HG03045 (cell line): Measurements from ENCODE around the gene ZCWPW2.

Experiments
- ATAC-seq: cut with Tn5 transposase; IDR thresholded peaks from one replicate; pipeline ENCODE4 v1.9.1; 2021; ENCODE audit warnings: mild to moderate bottlenecking, moderate library complexity; ENCODE audit not compliant: unreplicated experiment

The ZCWPW2 gene

DNA sequence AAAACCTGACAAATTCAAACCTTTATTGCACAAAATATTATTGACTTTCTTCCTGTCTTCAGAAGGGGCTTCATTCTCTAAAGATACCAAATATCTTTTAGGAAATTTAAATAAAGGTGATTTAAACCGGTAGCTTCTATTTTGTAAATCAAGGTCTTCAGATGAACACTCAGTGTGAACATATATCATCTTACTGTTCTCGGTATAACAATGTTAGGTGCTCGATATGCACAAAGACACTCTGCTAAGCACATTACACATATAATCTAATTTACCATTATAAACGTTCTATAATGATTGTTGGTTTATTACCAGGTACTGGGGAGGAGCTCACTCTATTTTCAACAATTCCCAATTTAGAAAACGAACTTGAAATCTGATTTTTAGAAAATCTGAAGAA lies 225.5 kb downstream of the ZCWPW2 start:
- no peak for ATAC-seq

DNA sequence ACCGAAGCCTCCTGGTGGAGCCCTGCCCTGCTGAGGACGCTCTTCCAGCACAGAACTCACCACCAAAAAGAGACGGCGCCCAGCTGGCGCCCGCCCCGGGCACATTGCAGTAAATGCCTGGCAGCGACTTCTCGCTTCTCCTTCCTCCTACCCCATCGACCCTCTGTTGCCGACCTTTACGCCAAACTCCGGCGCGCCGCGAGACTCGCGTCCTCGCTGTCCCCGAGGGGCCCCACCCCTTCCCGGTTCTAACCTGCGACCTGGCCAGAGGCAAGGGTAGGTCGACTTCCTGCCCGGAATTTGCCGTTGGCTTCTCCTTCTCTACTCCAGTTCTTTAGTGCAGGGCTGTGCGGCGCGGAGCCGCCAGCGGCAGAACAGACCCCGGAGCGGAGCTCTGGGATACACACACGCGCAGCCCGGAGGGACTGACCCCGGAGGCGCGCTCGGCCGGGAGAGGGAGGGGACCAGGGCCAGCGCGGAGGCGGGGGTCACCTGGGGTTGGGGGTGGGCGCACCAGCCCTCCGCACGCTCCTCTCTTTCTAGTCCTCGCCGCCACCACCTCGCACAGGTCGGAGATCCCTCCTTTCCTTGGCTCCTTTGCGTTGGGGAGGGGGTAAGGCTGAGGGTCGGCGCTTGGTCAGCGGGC lies 226.7 kb downstream of the ZCWPW2 start:
- no peak for ATAC-seq
